Endothelial cell of umbilical vein (primary cell): ENCODE measurements around the gene CUBN. TPM values are rescaled to one million over a fixed set of nuclear protein-coding genes. Genes with fewer than 3 reads are reported as not detected.

ENCODE experiments used
- BruUV-seq: library from RNA; stranded (reverse); fragments of 400-500 nt; replicated peaks from 2 replicates; lab custom pipeline; 2021; lab: Mats Ljungman, UMichigan
- CTCF ChIA-PET: fragments of 300-600, 350-600 bp; sonication (Branson Sonifier 250); formaldehyde crosslinking; loops from one replicate; lab custom pipeline; 2021; ENCODE audit warnings: antibody characterized with exemption, inconsistent platforms; lab: Charles Lee
- POLR2A ChIA-PET: fragments of 300-600, 350-600 bp; sonication (Branson Sonifier 250); formaldehyde crosslinking; loops from one replicate; lab custom pipeline; 2021; ENCODE audit warnings: antibody characterized with exemption, inconsistent platforms; lab: Charles Lee
- DNase-seq: peaks from one replicate; pipeline ENCODE4 v3.0.0-alpha.2; 2011; ENCODE audit warnings: low read depth, low spot score
- FAIRE-seq: peaks from 2 replicates; lab custom pipeline; 2011; peaks lifted over from hg19 to GRCh38; lab: Jason Lieb, UNC
- H2AFZ ChIP-seq: 2 replicates; pipeline ENCODE4 v1.6.0; 2012; ENCODE audit warnings: low read depth, low read length, control low read depth, inconsistent platforms
- H3K27ac ChIP-seq: 2 replicates; pipeline ENCODE4 v1.5.1; 2011; ENCODE audit warnings: low read depth, mild to moderate bottlenecking, control low read depth, low read length, moderate library complexity; ENCODE audit not compliant: insufficient read depth
- H3K27me3 ChIP-seq, 2 experiments: 2 replicates each; pipeline versions ENCODE4 v1.6.0 to v1.6.1; 2011; ENCODE audit warnings: low read length in 2 of 2, mixed read lengths in 1 of 2; ENCODE audit not compliant: control insufficient read depth in 2 of 2, insufficient read depth in 2 of 2
- H3K36me3 ChIP-seq, 2 experiments: 2 replicates in 1 of 2; 3 replicates in 1 of 2; pipeline ENCODE4 v1.5.1; 2011; ENCODE audit warnings: low read length in 2 of 2, mild to moderate bottlenecking in 1 of 2, moderate library complexity in 1 of 2; ENCODE audit not compliant: control insufficient read depth in 2 of 2, insufficient read depth in 2 of 2; ENCODE audit errors: extremely low read depth in 1 of 2
- H3K4me1 ChIP-seq: 3 replicates; pipeline ENCODE4 v1.5.1; 2011; ENCODE audit warnings: mild to moderate bottlenecking, low read length; ENCODE audit not compliant: control insufficient read depth, insufficient read depth; ENCODE audit errors: extremely low read depth
- H3K4me2 ChIP-seq: 2 replicates; pipeline ENCODE4 v1.6.1; 2011; ENCODE audit warnings: low read length, control low read depth, mixed read lengths; ENCODE audit not compliant: insufficient read depth
- H3K4me3 ChIP-seq, 3 experiments: fragments of 200-600 bp in 1 of 3; sonication (generic), shearing (Covaris generic) in 1 of 3; replicated peaks in 1 of 3; 2 replicates each; pipeline ENCODE4 v1.5.1; 2011 to 2016; ENCODE audit warnings: control low read depth in 3 of 3, low read length in 3 of 3, mild to moderate bottlenecking in 2 of 3, inconsistent platforms in 1 of 3, low read depth in 1 of 3, moderate library complexity in 1 of 3; ENCODE audit not compliant: insufficient read depth in 1 of 3
- H3K79me2 ChIP-seq: 2 replicates; pipeline ENCODE4 v1.6.0; 2012; ENCODE audit warnings: low read length, inconsistent platforms; ENCODE audit not compliant: control insufficient read depth, insufficient read depth
- H3K9ac ChIP-seq: replicated peaks from 2 replicates; pipeline ENCODE3; 2011; ENCODE audit warnings: low read length, control low read depth; ENCODE audit not compliant: insufficient read depth; ENCODE audit errors: extremely low read depth
- H3K9me1 ChIP-seq: replicated peaks from 3 replicates; pipeline ENCODE4 v1.6.0; 2011; ENCODE audit warnings: mild to moderate bottlenecking, low read length; ENCODE audit not compliant: control insufficient read depth, insufficient read depth; ENCODE audit errors: extremely low read depth
- H3K9me3 ChIP-seq: replicated peaks from 2 replicates; pipeline ENCODE4 v1.5.1; 2012; ENCODE audit warnings: low read length, inconsistent platforms; ENCODE audit not compliant: control insufficient read depth, insufficient read depth
- H4K20me1 ChIP-seq: replicated peaks from 2 replicates; pipeline ENCODE3; 2011; ENCODE audit warnings: mild to moderate bottlenecking, low read length; ENCODE audit not compliant: control insufficient read depth, insufficient read depth; ENCODE audit errors: extremely low read depth
- CTCF ChIP-seq, 2 donors: IDR thresholded peaks; 1 replicate in 1 of 2; 2 replicates in 1 of 2; pipeline ENCODE4 v1.5.1; 2011; ENCODE audit warnings: low read length in 2 of 2, mild to moderate bottlenecking in 2 of 2, moderate library complexity in 2 of 2, control low read depth in 1 of 2, inconsistent platforms in 1 of 2, low read depth in 1 of 2; ENCODE audit not compliant: insufficient read depth in 1 of 2; ENCODE audit errors: extremely low read depth in 1 of 2
- EZH2 ChIP-seq: IDR thresholded peaks from 2 replicates; pipeline ENCODE4 v1.6.1; 2012; ENCODE audit warnings: borderline replicate concordance, low read depth, mild to moderate bottlenecking, moderate library complexity, low read length, inconsistent platforms; ENCODE audit not compliant: severe bottlenecking
- FOS ChIP-seq: IDR thresholded peaks from 2 replicates; pipeline ENCODE4 v1.6.1; 2011; ENCODE audit warnings: mild to moderate bottlenecking, low read length, moderate library complexity, borderline replicate concordance; ENCODE audit not compliant: insufficient read depth
- GATA2 ChIP-seq: IDR thresholded peaks from 2 replicates; pipeline ENCODE4 v1.7.0; 2011; ENCODE audit warnings: low read depth, mild to moderate bottlenecking, moderate library complexity, mixed read lengths, low read length; ENCODE audit not compliant: insufficient read length, insufficient read depth
- JUN ChIP-seq: IDR thresholded peaks from 2 replicates; pipeline ENCODE4 v1.6.1; 2011; ENCODE audit warnings: borderline replicate concordance, low read depth; ENCODE audit not compliant: insufficient read length, insufficient read depth
- MAX ChIP-seq: IDR thresholded peaks from 2 replicates; pipeline ENCODE4 v1.6.1; 2011; ENCODE audit not compliant: insufficient read depth, insufficient read length
- MYC ChIP-seq: IDR thresholded peaks from one replicate; pipeline ENCODE4 v1.6.1; 2011; ENCODE audit warnings: mild to moderate bottlenecking, low read depth, low read length
- POLR2A ChIP-seq: IDR thresholded peaks from 2 replicates; pipeline ENCODE4 v1.6.1; 2012; ENCODE audit warnings: low read depth, mild to moderate bottlenecking, control low read depth, low read length
- POLR2AphosphoS5 ChIP-seq: IDR thresholded peaks from 2 replicates; pipeline ENCODE4 v1.6.1; 2012; ENCODE audit warnings: low read depth, mild to moderate bottlenecking, control low read depth, low read length, moderate library complexity; ENCODE audit not compliant: insufficient read depth
- dilution Hi-C: fragments of 300-500 bp; cut with MboI; formaldehyde crosslinking; loops from one replicate; pipeline ENCODE4 v1.15.0; 2019; ENCODE audit warnings: low sequenced_read_pairs; ENCODE audit not compliant: extremely low pct_ligation_motif_present
- intact Hi-C: fragments of 100-400 bp; cut with micrococcal nuclease; formaldehyde crosslinking; loops from one replicate; pipeline ENCODE4 v1.10.0; 2022
- polyA plus RNA-seq, 4 experiments: library from polyadenylated mRNA; depleted of rRNA in 3 of 4; stranded (reverse) in 3 of 4; unstranded in 1 of 4; fragments of >200 nt; gene quantifications; 2 replicates each; pipeline versions ENCODE4 v1.2.1 to v1.2.3, GENCODE V29; 2011 to 2012; ENCODE audit warnings: missing spikeins in 1 of 4
- total RNA-seq: library from RNA; stranded (reverse); gene quantifications from 2 replicates; pipeline ENCODE4 v1.2.3, GENCODE V29; 2021

Gene CUBN
- total and polyA plus RNA-seq, 2 donors (not counting 3 experiments of a cell fraction or from before 2014, with no cell fraction given), result 2.7 to 4.6 TPM

DNA sequence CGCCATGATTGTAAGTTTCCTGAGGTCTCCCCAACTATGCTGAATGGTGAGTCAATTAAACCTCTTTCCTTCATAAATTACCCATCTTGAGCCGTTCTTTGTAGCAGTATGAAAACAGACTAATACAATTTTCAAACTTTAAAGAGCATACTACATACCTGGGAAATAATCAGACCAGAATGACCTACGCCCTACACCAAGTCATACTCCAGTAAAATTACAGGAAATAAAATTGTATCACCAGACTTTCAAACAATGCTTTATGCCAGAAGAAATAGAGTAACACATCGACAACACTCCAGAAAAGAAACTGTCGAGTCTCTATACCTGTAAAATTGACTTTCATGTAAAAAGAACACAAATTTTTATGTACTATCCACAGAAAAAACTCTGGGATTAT is 331.0 kb downstream of the CUBN start:
- Histone ChIP-seq H3K79me2 (peaks cover 57% of the 10 kb centered on the region), H3K9ac (no peak overlapping the region), H2AFZ (no peak overlapping the region), H3K36me3 (no peaks in the 10 kb centered on the region), H3K27ac (no peak overlapping the region), H3K9me3 (no peaks in the 10 kb centered on the region), H3K9me1 (no peaks in the 10 kb centered on the region), H3K4me1 (no peaks in the 10 kb centered on the region), H3K27me3 (no peaks in the 10 kb centered on the region), H3K4me2 (no peak overlapping the region), H4K20me1 (no peaks in the 10 kb centered on the region), H3K4me3 (no peak overlapping the region)
- ChIA-PET CTCF (no interaction called here), POLR2A (no interaction called here)
- FAIRE-seq, result no peak
- intact Hi-C loops (no loop called here), dilution Hi-C loops (no loop called here)
- TF ChIP-seq GATA2 (no peak), CTCF (IDR thresholded peaks at IDR 0.05; ENCODE audit: extremely low read depth in 1 of 2, insufficient read depth in 1 of 2, low read depth in 1 of 2, low read length in 2 of 2) (no peak), EZH2 (no peak), JUN (no peak), POLR2AphosphoS5 (no peak), MAX (no peak), MYC (no peak), POLR2A (no peak), FOS (no peak)
- no TSS peak for BruUV-seq
- no peak for DNase-seq
